Measurements from ENCODE around the gene TDRKH.

- TF ChIP-seq POLR2A (IDR thresholded peaks at IDR 0.05): peak in 1 of 2 donors; percentile 23
- no peak for TF ChIP-seq CTCF (IDR thresholded peaks at IDR 0.05)
- TF ChIP-seq EP300 (IDR thresholded peaks at IDR 0.05): no peak
Observed at GRCh38 chr1:151839457-151840403, 49.4 kb upstream of the TDRKH start, which contains the start of gene C2CD4D.
